Mucosa of gallbladder (tissue), 1 donor: ENCODE data around the gene C12orf56. TPM values are rescaled to one million over a fixed set of nuclear protein-coding genes. Genes with fewer than 3 reads are reported as not detected.
"Not testable (repeated sequence)": the region's sequence is repeated elsewhere in the genome, so short reads cannot be mapped to it uniquely, and the experiment has no call there.

ENCODE experiments used
- DNase-seq: peaks from one replicate; pipeline ENCODE4 v3.0.0-alpha.2; 2020; ENCODE audit warnings: low spot score
- total RNA-seq: library from RNA; stranded (reverse); gene quantifications from one replicate; pipeline ENCODE4 v1.2.1, GENCODE V29; 2021
- donor health status: DM: no; HTN: no; CAD: no.

C12orf56 gene
- total RNA-seq, 1 donor from 2014 or later, result 0.52 TPM

DNA sequence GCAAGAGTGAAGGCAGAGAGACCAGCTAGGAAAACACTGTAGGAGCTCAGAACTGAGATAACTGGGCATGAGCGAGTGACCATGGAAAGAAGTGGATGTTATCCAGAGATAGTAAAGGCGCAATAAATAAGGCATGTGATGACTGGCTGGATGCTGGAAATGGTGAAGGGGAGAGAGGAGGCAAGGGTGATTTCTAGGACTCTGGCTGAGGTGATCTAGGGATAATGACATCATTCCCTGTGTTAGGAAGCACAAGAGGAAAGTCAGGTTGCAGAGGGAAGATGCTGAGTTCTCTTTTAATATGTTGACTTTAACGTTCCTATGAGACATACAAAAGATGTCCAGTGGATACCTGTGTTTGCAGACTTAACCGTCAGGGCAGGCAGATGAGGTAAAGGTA is 78.7 kb downstream of the C12orf56 start:
- DNase-seq, result no peak

DNA sequence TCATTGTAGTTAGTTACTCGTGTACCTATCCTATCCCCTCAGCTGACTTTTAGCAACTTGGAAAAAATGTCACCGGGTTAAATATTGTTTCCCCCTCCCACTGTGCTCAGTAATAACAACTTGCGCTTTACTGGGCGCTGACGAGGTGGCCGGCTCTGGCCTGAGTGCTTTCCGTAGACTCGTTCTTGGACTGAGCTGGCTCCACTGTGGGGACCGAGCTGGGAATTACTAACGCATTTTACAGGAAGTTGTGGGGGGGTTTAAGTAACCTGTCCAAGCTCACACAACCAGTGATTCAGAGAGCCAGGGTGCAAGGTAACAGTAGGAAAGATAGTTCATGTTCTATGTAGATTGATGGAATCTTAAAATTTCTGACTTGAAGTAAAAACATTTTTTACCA is 86.0 kb downstream of the C12orf56 start:
- DNase-seq, result no peak

DNA sequence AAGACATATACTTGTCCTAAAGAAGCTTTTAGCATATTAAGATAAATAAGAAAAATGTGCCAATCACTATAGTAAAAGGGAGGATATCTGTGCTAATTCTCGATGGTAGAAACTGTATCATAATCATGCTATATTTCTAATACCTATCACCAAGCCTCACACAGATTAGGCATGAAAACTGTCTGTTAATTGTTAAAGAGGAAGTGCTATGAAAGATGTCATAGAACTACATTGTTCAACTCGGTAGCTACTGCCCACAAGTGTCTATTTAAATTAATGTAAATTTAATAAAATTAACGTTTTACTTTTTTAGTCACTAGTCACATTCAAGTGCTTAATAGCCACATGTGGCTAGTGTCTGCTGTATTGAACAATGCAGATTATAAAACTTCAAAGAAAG is 90.9 kb downstream of the C12orf56 start:
- DNase-seq, result no peak

DNA sequence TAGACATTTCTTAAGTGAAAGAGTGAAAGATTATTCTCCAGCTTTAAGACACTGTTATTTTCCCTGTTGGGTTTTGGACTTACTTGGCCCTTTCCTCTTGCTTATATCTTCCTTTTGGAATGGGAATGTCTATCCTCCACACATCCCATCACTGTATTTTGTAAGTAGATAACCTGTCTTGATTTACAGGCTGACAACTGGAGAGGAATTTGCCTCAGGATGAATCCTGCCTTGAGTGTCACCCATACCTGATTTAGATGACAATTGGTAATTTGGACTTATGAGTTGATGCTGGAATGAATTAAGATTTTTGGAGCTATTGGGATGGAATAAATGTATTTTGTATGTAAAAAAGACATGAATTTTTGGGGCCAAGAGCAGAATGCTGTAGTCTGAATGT is 94.3 kb downstream of the C12orf56 start:
- DNase-seq, result no peak

DNA sequence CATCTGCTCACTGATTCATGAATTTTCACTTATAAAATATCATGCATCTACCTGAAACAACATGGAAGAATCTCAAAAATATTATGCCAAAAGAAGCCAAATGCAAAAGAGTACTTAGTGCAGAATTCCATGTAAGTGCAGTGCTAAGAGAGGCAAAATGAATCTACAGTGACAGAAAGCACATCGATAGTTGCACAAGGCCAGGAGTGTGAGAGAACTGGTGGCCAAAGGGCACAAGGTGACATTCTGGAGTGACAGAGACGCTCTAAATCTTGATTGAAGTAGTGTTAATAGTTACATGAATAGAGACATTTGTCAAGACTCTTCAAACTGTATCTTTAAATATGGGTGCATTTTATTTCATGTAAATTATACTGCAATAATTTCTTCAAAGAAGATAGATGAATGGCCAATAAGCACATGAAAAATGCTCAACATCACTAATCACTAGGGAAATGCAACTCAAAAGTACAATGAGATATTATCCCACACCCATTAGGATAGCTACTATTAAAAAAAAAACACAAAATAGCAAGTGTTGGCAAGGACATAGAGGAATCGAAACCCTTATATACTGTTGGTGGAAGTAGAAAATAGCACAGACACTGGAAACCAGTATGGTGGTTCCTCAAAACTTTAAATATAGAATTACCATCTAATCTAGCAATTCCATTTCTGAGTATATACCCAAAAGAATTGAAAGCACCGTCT is 96.7 kb downstream of the C12orf56 start:
- no peak for DNase-seq

DNA sequence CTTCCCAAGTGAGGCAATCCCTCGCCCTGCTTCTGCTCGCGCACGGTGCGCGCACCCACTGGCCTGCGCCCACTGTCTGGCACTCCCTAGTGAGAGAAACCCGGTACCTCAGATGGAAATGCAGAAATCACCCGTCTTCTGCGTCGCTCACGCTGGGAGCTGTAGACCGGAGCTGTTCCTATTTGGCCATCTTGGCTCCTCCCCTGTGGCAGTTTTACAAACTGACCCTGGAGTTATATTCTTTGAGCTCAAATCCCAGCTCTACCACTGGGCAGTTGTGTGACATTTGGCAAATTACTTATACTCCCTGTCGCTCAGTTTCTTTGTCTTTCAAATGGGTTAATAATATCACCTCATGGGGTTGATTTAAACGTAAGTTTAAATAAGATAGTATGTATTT is 97.4 kb downstream of the C12orf56 start:
- DNase-seq, result not testable (repeated sequence)

DNA sequence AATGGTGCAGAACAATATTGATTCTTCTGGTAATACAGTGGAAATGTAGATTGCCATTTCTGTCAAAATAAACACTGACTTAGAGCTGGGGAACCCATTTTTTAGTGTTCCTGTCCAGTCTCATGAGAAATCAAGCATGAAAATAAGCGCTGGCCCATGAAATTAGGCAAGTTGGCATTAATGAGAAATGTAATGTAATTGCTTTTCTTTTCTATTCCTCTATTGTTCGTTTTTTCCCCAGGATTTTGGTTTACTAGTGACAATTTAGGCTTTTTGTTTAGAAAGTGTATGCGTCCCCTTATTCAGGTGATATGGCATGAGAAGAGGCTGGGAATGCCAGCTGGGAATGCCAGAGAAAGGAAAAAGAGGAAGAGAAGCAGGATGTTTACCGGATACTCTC is 104.0 kb downstream of the C12orf56 start:
- DNase-seq, result no peak

DNA sequence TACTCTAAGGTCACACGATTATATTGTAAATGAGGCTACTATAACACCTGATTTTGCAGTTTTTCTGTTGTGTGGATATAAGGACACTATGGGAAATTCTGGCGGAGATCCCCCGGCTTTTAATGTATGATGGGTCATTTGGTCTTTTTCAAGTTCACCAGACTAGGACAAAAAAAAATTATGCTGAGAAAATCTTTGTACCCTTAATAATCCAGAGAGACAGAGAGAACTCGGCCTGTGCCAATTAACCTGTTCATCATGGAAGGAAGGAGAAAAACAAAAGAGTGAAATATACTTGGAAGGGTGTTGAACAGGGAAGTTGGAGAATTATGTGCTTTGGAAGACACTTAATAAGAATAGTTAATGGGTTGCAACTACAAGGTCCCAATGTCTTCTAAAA is 106.3 kb downstream of the C12orf56 start:
- DNase-seq, result no peak

DNA sequence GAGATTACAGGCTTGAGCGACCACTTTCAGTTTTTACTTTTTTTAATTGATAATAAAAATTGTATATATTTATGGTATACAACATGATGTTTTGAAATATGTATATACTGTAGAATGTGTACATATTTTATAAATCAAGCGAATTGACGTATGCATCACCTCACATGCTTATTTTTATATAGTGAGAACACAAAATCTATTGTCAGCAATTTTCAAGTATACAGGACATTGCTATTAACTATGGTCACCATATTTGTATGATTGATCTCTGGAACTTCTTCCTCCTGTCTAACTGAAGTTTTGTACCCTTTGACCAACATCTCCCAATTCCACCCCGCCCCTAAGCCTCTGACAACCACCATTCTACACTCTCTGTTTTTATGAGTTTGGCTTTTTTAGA is 112.1 kb downstream of the C12orf56 start:
- DNase-seq, result no peak

DNA sequence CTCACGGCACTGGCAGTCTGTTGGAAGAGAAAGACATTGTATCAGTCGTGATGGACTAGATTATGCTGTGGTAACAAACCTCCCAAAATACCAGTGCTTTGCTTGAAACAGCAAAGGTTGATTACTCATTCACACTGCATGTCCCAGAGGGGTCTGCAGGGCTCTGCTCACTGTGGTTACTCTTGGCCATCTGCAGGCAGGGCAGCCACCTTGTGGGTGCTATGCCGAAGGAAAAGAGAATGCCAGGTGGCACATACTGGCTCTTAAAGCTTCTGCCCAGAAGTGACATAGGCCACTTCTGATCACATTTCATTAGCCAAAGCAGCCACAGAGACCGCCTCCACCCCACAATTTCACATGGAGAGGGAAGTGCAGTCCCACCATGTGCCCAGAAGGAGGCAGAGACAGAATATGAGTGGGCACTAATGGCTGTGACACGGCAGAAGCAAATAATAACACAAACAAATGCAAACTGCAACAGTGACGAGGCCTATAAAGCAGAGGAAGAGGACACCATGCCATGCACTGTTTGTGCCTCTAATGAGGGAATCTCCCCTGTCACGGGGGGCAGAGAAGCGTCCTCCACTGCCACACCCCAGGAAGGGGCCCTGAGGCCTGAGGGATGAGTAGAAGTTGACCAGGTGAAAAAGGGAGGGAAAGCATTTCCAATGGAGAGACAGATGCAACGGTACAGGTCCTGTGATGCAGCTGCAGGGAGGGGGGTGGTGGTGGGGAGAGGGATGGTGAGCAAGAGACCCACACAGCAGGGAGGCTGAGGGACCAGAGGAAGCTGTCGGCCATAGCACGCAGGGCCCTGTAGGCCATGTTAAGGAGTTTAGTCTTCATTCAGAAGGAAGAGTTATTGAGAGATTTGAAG is 116.8 kb downstream of the C12orf56 start:
- no peak for DNase-seq

DNA sequence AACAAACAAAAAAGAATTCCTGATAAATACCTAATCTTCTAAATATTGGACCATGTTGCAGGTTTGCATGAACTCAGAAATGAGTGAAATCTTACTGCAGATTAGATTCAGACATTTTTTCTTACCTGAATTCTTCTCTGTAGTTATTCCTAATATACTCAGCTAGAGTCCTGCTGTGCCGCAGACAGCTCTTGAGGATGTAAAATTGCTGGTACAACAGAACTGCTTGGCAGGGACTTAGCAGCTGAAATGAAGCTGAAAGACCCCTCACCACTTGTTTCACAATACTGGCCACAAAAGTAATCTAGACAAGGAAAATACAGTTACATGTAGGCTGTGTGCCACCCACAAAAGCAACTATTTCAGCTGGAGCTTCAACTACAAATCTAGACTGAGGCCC is 120.1 kb downstream of the C12orf56 start:
- no peak for DNase-seq

DNA sequence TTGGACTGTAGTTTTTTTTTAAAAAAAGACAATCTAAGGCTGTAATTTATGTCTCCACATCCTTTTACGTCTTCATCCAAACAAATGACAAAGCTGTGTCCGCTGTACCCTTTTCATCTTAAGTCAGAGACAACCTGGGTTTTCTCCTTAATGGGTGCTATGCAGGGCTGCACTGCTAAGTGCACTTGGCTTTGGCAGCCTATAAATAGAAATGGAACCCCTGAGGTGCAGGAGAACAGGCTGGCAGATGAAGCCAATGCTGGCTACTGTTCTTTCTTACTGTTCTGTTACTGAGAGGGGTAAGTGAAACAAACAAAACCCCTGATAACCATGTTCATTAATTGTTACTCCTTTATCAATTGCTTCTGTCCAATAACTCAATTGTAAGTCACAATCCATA is 121.4 kb downstream of the C12orf56 start:
- DNase-seq, result no peak

DNA sequence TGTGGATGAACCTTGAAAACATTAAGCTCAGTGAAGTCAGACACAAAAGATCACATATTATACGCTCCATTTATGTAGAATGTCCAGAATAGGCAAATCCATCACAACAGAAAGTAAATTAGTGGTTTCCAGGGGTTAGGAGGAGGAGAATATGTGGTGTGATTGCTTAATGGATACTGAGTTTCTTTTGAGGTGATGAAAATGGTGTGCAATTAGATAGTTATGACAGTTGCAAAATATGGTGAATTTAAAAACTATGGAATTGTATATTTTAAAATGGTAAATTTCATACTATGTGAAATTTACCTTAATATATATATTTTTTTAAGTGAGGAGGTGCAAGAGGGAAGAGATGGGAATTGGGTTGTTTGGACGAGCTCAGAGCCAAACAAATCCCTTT is 122.1 kb downstream of the C12orf56 start:
- DNase-seq, result no peak

DNA sequence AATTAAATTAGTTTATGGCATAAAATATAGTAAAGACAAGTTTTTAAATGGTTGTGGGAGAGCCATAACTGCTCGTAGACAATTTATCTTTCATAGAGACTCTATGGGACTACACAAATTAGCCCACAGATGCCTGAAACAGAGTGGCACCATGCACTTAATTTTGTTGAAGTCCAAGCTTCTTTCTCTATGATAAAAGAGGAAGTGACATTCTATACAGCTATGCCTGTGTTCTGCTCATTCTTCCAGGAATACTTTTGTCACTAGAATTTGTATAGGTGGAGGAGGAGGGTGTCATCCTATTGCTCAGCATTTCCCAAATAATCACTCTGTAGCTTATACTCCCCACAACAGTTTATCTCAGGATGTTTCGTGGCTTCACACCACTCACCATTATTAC is 124.7 kb downstream of the C12orf56 start:
- DNase-seq, result no peak

DNA sequence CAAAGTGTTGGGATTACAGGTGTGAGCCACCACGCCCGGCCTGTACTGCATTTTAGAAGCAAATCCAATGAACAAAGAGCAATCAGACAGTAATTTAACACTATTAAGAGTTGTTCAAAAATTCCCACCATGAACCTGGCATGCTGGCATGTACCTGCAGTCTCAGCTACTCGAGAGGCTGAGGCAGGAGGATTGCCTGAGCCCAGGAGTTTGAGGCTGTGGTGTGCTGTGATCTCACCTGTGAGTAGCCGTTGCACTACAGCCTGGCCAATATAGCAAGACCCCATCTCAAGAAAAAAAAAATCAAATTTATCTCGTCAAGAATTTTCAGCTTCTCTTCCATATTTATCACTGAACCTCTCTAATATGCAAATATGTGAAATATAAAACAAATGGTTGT is 128.7 kb downstream of the C12orf56 start:
- DNase-seq, result no peak

DNA sequence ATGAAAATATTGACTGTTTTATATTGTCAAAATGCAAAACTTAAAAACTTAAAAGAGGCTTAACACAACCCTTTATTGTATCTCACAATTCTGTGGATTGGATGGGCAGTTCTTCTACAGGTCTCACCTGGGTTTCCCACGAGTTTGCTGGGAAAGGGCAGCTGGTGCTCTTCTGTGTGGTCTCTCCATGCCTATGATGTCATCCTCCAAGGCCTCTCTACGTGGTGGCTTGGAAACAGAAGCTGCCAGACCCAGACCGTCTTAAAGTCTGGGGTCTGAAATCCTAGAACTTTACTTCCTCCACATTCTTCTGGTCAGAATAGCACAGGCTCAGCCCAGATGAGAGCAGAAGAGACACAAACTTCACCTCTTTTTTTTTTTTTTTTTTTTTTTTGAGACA is 132.0 kb downstream of the C12orf56 start:
- DNase-seq, result no peak

DNA sequence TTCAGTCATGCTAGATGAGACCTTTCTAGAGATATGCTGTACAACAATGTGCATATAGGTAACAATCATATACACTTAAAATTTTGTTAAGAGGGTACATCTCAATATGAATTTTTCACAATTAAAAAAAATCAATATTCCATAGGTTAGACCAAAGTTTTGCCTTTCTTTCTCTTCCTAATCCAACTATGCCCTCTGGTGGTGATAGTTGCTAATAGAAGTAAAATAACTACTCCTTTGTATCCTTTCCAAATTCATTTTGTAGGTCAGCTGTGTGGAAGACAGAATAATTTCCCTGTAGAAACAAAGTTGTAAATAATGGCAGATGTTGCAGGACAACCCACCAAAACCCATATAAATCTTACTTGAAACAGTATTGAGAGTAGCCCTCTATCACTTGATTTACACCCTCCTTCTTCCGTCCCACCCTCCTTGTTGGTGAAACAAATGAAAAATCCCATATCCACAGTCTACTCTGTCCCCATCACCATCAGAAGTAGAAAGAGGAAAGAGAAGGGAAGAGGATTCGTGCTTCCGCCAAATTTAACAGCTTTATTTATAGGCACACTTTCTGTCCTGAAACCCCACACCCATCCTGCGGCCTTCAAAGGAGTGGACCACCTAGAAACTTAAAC is 134.3 kb downstream of the C12orf56 start:
- DNase-seq, result no peak

DNA sequence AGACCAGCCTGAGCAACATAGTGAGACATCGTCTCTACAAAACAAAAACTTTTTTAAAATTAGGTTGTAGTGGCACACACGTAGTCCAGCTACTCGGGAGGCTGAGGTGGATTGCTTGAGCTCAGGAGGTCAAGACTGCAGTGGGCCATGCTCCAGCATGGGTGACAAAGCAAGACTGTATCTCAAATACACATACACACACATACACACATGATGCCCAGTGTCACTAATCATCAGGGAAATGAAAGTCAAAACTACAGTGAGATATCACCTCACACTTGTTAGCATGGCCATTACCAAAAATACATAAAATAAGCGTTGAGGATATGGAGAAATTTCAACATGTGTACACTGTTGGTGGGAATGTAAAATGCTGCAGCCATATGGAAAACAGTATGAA is 135.3 kb downstream of the C12orf56 start:
- no peak for DNase-seq

DNA sequence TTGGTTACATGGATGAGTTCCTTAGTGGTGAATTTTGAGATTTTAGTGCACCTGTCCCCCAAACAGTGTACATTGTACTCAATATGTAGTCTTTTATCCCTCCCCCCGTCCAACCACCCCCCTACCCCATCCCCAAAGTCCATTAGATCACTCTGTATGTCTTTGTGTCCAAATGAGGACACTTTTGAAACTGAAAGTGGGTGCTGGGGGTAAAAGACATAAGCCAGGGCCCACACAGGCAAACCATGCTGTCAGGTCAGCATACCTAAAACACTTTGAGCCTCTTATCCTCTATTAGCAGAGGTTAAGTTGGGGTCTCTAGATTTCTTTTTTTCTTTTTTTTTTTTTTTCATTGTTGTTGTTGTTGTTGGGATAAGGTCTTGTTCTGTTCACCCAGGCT is 137.2 kb downstream of the C12orf56 start:
- DNase-seq, result no peak

DNA sequence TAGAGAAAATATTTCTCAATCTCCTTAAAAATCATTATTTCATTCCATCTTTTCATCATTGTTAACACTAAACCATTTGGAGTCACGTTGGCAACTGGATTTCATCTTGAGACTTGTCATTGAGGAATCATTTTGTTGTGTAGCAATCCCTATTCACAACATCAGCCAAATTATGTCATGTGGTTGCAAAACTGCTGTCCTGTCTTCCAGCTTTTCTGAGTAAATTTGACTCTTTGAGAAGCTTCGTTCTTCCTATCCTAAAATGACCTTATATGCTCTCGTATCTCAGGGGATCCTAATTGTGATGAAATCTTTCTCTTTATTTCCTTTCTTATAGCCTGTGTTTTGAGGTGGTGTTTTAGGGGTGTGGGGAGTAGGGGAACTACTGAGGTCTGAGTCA is 137.9 kb downstream of the C12orf56 start:
- no peak for DNase-seq

DNA sequence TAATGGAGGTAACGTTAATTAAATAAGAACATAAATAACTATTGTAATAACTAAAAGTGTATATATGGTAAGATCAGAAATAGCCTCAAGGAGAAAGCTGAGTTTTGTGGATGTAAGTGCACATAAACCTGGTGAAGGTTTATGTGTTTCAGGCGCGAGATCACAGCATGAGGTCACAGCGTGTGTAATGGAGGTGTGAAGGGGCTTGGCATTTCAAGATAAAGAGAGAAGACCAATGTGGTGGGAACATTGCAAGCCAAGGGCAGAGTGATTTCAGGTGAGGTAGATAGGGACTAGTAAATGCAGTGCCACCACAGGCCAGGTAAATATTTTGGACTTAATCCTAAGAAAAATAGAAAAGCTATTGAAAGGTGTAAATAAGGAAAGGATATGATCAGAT is 146.7 kb downstream of the C12orf56 start:
- no peak for DNase-seq

DNA sequence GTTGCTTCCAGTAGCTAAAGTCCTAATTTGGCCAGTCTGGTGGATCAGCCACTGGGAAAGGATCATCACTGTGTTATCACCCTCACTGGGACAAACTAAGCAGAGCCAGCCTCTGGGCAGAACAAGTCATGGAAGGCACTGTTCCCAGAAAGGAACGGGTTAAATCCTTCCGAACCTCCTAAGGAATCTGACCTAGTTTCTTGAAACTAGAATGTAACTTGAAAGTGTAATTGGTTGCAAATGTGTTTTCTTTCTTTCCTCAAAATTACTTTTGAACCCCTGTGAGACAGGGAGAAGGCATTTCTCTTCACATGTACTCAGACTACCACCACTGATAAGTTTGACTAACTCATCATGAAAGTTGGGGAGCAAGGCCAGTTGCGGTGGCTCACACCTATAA is 149.8 kb downstream of the C12orf56 start:
- DNase-seq, result no peak

DNA sequence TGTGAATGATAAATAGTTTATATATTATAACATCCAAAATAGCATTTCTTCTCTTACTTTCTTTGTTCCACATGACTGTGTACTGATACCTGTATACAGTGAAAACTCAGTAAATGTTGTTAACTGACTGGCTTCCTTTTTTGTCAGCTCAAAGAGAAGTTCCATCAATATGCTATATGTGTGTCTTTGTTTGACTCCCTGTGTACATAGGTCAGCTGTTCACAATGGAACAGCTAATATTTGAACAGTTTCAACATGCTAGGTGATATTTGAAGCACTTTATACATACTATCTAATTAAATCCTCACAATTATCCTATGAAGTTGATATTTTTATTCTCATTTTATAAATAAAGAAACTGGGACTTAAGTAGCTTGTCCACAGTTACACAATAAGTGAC is 153.2 kb downstream of the C12orf56 start:
- no peak for DNase-seq
